ENCODE data around the gene MBNL2. TPM values are rescaled to one million over a fixed set of nuclear protein-coding genes. Genes with fewer than 3 reads are reported as not detected.

The MBNL2 gene
- total RNA-seq, 1 donor from 2014 or later: 102 TPM

- ATAC-seq (no peak), DNase-seq (ENCODE audit: low spot score) (no peak)
- intact Hi-C loops (cut with DNase I): loop anchor here (10.0 kb wide), 1 partner anchor 322 kb away; no protein-coding TSS in a partner anchor
Measured at GRCh38 chr13:97436845-97437244, 214.7 kb downstream of the MBNL2 start.

DNA sequence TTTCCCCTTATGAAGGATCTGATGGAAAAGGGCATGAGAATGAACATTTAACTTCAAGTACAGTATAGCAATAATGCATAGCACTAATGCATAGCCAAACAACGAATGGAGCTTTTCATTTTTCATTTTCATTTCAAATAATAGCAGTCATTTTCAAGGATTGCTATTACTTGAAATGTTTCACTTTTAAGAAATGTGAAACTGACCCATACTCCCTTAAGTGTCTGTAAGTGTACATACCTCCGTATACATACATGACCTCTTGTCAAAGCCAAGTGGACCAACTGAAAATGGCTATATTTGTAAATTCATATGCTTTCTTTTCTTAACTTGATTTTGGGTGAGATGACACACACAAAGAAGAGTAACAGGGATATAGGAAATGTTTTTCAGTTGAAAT, 215.6 kb downstream of the MBNL2 start:
- intact Hi-C loops (cut with DNase I): loop anchor here (10.0 kb wide), 1 partner anchor 323 kb away; no protein-coding TSS in a partner anchor
- ATAC-seq (no peak), DNase-seq (ENCODE audit: low spot score) (no peak)

DNA sequence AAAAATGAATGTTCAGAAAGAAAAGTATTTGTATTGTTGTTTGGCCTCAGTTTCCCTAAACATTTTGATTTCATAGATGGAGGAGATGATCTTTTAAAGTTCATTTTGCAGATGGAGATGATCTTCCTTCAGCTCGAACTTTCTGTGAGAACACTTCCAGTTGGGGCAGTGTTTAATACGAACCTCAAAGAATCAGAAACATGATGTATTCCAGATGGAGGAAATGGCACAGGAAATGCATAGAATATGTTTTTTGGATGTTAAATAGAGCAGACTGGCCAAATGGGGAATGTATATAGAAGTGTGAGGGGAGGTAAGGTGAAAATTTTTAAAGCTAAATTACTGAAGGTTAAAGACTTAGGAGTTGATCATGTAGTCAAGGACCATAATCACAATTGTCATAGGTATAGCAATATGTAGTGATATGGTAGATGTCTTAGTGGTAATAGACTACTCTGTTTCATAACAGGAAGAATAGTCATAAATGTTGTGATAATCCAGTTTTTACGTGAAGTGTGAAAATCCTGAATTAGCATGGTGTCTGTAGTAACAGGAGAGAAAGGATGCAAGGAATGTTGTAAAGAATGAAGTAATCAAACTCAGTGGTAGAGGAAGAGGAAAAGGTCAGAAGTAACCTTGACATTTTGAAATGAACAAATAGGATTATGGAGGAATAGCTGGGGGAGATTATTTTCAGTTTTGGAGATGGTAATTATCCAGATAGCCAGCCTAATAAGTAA, 216.9 kb downstream of the MBNL2 start:
- intact Hi-C loops (cut with DNase I): loop anchor here (10.0 kb wide), 1 partner anchor 324 kb away; no protein-coding TSS in a partner anchor
- DNase-seq (ENCODE audit: low spot score): no peak
- ATAC-seq: no peak

GRCh38 chr13:97440598-97441170, 218.6 kb downstream of the MBNL2 start:
- intact Hi-C loops (cut with DNase I): no loop called here
- ATAC-seq (no peak), DNase-seq (ENCODE audit: low spot score) (no peak)

- ATAC-seq: no peak
Measured at GRCh38 chr13:97441368-97441767, 219.2 kb downstream of the MBNL2 start.

More at GRCh38 chr13:97441368-97441767, 219.2 kb downstream of the MBNL2 start:
- no peak for DNase-seq (ENCODE audit: low spot score)
- intact Hi-C loops (cut with DNase I): no loop called here

Other genes starting within 250 kb of the MBNL2 start
- 0.27 TPM for gene OXGR1, start 227.9 kb upstream of the MBNL2 start, total RNA-seq
- 75.5 TPM for gene RAP2A, start 211.8 kb downstream of the MBNL2 start, total RNA-seq